ENCODE data around the gene SNAPC1. TPM values are rescaled to one million over a fixed set of nuclear protein-coding genes. Genes with fewer than 3 reads are reported as not detected.
A peak's percentile ranks its signal among the peaks of the same experiment; 100 is the strongest.

SNAPC1 gene
- total RNA-seq, 2 donors from 2014 or later = 1.3 to 3.0 TPM

GRCh38 chr14:61720294-61720661, 41.9 kb upstream of the SNAPC1 start:
- H3K27ac ChIP-seq = no peak overlapping the region
- no peak for DNase-seq
- TF ChIP-seq CTCF (IDR thresholded peaks at IDR 0.05) = no peak
- no peak overlapping the region for H3K4me3 ChIP-seq
- no peak overlapping the region for H3K9ac ChIP-seq (ENCODE audit: low read depth in 2 of 2, low read length in 2 of 2)
- no peaks in the 10 kb centered on the region for H3K9me3 ChIP-seq
- no peaks in the 10 kb centered on the region for H3K4me1 ChIP-seq
- no peaks in the 10 kb centered on the region for H3K36me3 ChIP-seq
- no peaks in the 10 kb centered on the region for H3K27me3 ChIP-seq
- intact Hi-C loops (cut with DNase I) = no loop called here

GRCh38 chr14:61720741-61721140, 41.5 kb upstream of the SNAPC1 start:
- intact Hi-C loops (cut with DNase I) = no loop called here

GRCh38 chr14:61724133-61724532, 38.1 kb upstream of the SNAPC1 start:
- H3K27ac ChIP-seq = no peak overlapping the region
- H3K9ac ChIP-seq (ENCODE audit: low read depth in 2 of 2, low read length in 2 of 2) = no peak overlapping the region
- intact Hi-C loops (cut with DNase I) = no loop called here
- DNase-seq = no peak
- peaks cover 6% of the 10 kb centered on the region for H3K4me1 ChIP-seq
- no peak overlapping the region for H3K4me3 ChIP-seq
- no peaks in the 10 kb centered on the region for H3K27me3 ChIP-seq
- H3K36me3 ChIP-seq = no peaks in the 10 kb centered on the region
- H3K9me3 ChIP-seq = no peaks in the 10 kb centered on the region
- TF ChIP-seq CTCF (IDR thresholded peaks at IDR 0.05) = no peak

More at GRCh38 chr14:61720741-61721140, 41.5 kb upstream of the SNAPC1 start:
- no peak for DNase-seq
- TF ChIP-seq CTCF (IDR thresholded peaks at IDR 0.05) = no peak
- no peaks in the 10 kb centered on the region for H3K36me3 ChIP-seq
- no peaks in the 10 kb centered on the region for H3K4me1 ChIP-seq
- H3K4me3 ChIP-seq = no peak overlapping the region
- no peak overlapping the region for H3K9ac ChIP-seq (ENCODE audit: low read depth in 2 of 2, low read length in 2 of 2)
- H3K9me3 ChIP-seq = no peaks in the 10 kb centered on the region
- H3K27ac ChIP-seq = no peak overlapping the region
- no peaks in the 10 kb centered on the region for H3K27me3 ChIP-seq

GRCh38 chr14:61726778-61727658, 35.2 kb upstream of the SNAPC1 start:
- no peaks in the 10 kb centered on the region for H3K27me3 ChIP-seq
- TF ChIP-seq CTCF (IDR thresholded peaks at IDR 0.05) = no peak
- H3K9me3 ChIP-seq = no peaks in the 10 kb centered on the region
- no peak overlapping the region for H3K9ac ChIP-seq (ENCODE audit: low read depth in 2 of 2, low read length in 2 of 2)
- intact Hi-C loops (cut with DNase I) = loop anchor here (5.0 kb wide), 1 partner anchor 110 kb away; no protein-coding TSS in a partner anchor
- no peak for DNase-seq
- peaks cover 6% of the 10 kb centered on the region for H3K4me1 ChIP-seq
- H3K4me3 ChIP-seq = no peak overlapping the region
- no peaks in the 10 kb centered on the region for H3K36me3 ChIP-seq
- H3K27ac ChIP-seq = no peak overlapping the region

GRCh38 chr14:61730756-61731373, 31.4 kb upstream of the SNAPC1 start:
- Histone ChIP-seq H3K27ac (no peak overlapping the region), H3K9me3 (no peaks in the 10 kb centered on the region), H3K27me3 (no peaks in the 10 kb centered on the region), H3K4me1 (peaks cover 6% of the 10 kb centered on the region), H3K4me3 (no peak overlapping the region), H3K9ac (ENCODE audit: low read depth in 2 of 2, low read length in 2 of 2) (no peak overlapping the region), H3K36me3 (no peaks in the 10 kb centered on the region)
- intact Hi-C loops (cut with DNase I) = loop anchor here (5.0 kb wide), 1 partner anchor 269 kb away; no protein-coding TSS in a partner anchor
- peak; percentile 36 for TF ChIP-seq CTCF (IDR thresholded peaks at IDR 0.05)
- DNase-seq = no peak
